ENCODE results near the gene ZNF410. TPM values are rescaled to one million over a fixed set of nuclear protein-coding genes. Genes with fewer than 3 reads are reported as not detected.

ZNF410 gene
- total and polyA plus RNA-seq, 2 of the 13 experiments (the other 11 are each of a cell fraction or from before 2014, with no cell fraction given), result 19.2 to 44.3 TPM

- TF ChIP-seq RERE (CRISPR knock-in tag; IDR thresholded peaks at IDR 0.05; ENCODE audit: low read depth) (peak; percentile 59; the same call in 1 of the 2 replicates), DRAP1 (CRISPR knock-in tag; IDR thresholded peaks at IDR 0.05) (no peak; the same call in 1 of the 2 replicates), ELF3 (CRISPR knock-in tag; IDR thresholded peaks at IDR 0.05) (peak; percentile 85), ZNF138 (CRISPR knock-in tag; IDR thresholded peaks at IDR 0.05; ENCODE audit: low read depth) (peak; percentile 44; the same call in 1 of the 2 replicates), FOXK1 (CRISPR knock-in tag; IDR thresholded peaks at IDR 0.05; ENCODE audit: borderline replicate concordance, low read depth) (peak; percentile 62), ZNF562 (CRISPR knock-in tag; IDR thresholded peaks at IDR 0.05; ENCODE audit: borderline replicate concordance) (no peak), REPIN1 (CRISPR knock-in tag; IDR thresholded peaks at IDR 0.05; ENCODE audit: borderline replicate concordance, low read depth) (peak; percentile 86), ZNF260 (CRISPR knock-in tag; IDR thresholded peaks at IDR 0.05; ENCODE audit: borderline replicate concordance, low read depth) (no peak), ZNF773 (CRISPR knock-in tag; IDR thresholded peaks at IDR 0.05; ENCODE audit: borderline replicate concordance) (no peak), MAFG (CRISPR knock-in tag; IDR thresholded peaks at IDR 0.05) (no peak), ZNF572 (CRISPR knock-in tag; IDR thresholded peaks at IDR 0.05) (no peak; the same call in 1 of the 2 replicates)
- TF ChIP-seq, protein P1, sequence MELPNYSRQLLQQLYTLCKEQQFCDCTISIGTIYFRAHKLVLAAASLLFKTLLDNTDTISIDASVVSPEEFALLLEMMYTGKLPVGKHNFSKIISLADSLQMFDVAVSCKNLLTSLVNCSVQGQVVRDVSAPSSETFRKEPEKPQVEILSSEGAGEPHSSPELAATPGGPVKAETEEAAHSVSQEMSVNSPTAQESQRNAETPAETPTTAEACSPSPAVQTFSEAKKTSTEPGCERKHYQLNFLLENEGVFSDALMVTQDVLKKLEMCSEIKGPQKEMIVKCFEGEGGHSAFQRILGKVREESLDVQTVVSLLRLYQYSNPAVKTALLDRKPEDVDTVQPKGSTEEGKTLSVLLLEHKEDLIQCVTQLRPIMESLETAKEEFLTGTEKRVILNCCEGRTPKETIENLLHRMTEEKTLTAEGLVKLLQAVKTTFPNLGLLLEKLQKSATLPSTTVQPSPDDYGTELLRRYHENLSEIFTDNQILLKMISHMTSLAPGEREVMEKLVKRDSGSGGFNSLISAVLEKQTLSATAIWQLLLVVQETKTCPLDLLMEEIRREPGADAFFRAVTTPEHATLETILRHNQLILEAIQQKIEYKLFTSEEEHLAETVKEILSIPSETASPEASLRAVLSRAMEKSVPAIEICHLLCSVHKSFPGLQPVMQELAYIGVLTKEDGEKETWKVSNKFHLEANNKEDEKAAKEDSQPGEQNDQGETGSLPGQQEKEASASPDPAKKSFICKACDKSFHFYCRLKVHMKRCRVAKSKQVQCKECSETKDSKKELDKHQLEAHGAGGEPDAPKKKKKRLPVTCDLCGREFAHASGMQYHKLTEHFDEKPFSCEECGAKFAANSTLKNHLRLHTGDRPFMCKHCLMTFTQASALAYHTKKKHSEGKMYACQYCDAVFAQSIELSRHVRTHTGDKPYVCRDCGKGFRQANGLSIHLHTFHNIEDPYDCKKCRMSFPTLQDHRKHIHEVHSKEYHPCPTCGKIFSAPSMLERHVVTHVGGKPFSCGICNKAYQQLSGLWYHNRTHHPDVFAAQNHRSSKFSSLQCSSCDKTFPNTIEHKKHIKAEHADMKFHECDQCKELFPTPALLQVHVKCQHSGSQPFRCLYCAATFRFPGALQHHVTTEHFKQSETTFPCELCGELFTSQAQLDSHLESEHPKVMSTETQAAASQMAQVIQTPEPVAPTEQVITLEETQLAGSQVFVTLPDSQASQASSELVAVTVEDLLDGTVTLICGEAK (IDR thresholded peaks at IDR 0.05), result peak; percentile 84
- TF ChIP-seq, protein P1 (CRISPR knock-in tag; IDR thresholded peaks at IDR 0.05), result peak; percentile 68; the same call in 1 of the 2 replicates
Measured at GRCh38 chr14:73886449-73887317, at the start of gene ZNF410 (continued).

Data from HepG2 (cell line).